ENCODE data around the gene YEATS2. TPM values are rescaled to one million over a fixed set of nuclear protein-coding genes. Genes with fewer than 3 reads are reported as not detected.

Gene YEATS2
- total RNA-seq, 1 donor from 2014 or later = 45.3 TPM

DNA sequence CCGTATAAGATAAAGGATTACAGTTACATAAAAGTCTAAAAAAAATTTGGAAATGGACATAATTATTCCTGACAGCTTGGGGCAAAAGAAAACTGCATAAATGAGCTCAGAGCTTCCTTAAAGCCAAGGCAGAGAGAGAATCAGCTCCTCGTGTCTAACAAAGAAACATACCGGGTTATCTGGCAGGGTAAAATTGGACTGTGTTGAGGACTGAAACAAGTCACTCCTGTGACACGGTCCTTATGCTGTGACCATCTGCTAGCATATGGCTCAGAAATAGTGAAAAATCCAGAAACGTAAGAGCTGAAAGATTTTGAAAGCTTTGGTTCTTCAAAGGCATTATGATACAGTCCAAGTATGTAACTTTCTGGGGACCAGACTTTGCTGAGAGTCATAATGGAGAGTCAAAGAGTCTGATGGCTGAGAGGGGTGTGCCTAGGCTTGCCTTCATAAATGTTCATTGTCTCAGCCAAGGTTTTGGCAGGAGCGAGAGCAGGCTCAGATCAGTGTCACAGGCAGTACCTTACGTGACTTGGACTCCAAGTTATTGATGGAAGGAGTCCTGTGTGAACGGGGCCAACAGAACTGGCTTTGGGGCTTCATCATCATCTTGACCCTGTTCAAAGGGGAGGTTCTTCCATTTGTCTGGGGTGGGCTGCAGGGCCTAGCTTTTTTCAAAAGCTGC, 115.3 kb downstream of the YEATS2 start:
- H3K36me3 ChIP-seq (ENCODE audit: insufficient read depth, low read length) = peaks cover 35% of the 10 kb centered on the region
- no peak overlapping the region for H3K27ac ChIP-seq (ENCODE audit: low read depth, low read length)
- H3K79me2 ChIP-seq (ENCODE audit: insufficient read depth, low read length) = no peaks in the 10 kb centered on the region
- H2AFZ ChIP-seq (ENCODE audit: low read depth, low read length) = no peak overlapping the region
- no peaks in the 10 kb centered on the region for H3K9me3 ChIP-seq (ENCODE audit: insufficient read depth, low read depth, low read length)
- H3K9ac ChIP-seq (ENCODE audit: low read length) = no peak overlapping the region
- Mint-ChIP-seq H3K4me3 (ENCODE audit: unreplicated experiment) (no peak overlapping the region), H3K4me1 (ENCODE audit: low read depth, unreplicated experiment) (no peaks in the 10 kb centered on the region), H3K36me3 (ENCODE audit: low read depth, unreplicated experiment) (peaks cover 24% of the 10 kb centered on the region), H3K9me3 (ENCODE audit: unreplicated experiment) (no peaks in the 10 kb centered on the region), H3K27ac (ENCODE audit: unreplicated experiment) (no peak overlapping the region), H3K27me3 (ENCODE audit: low read depth, unreplicated experiment) (no peaks in the 10 kb centered on the region)
- H3K4me1 ChIP-seq (ENCODE audit: insufficient read depth, low read length) = no peaks in the 10 kb centered on the region
- DNase-seq (ENCODE audit: low read depth) = no peak
- H3K4me2 ChIP-seq (ENCODE audit: low read length) = no peak overlapping the region
- H3K4me3 ChIP-seq (ENCODE audit: insufficient read depth, low read depth, low read length) = no peak overlapping the region
- TF ChIP-seq CTCF (IDR thresholded peaks at IDR 0.05; ENCODE audit: insufficient read depth, low read depth, low read length) (no peak), EZH2 (IDR thresholded peaks at IDR 0.05; ENCODE audit: insufficient read depth, low read length) (no peak)
- no peaks in the 10 kb centered on the region for H3K27me3 ChIP-seq (ENCODE audit: insufficient read depth, low read length)
- no peak for FAIRE-seq
- no peaks in the 10 kb centered on the region for H4K20me1 ChIP-seq (ENCODE audit: insufficient read depth, low read length)

DNA sequence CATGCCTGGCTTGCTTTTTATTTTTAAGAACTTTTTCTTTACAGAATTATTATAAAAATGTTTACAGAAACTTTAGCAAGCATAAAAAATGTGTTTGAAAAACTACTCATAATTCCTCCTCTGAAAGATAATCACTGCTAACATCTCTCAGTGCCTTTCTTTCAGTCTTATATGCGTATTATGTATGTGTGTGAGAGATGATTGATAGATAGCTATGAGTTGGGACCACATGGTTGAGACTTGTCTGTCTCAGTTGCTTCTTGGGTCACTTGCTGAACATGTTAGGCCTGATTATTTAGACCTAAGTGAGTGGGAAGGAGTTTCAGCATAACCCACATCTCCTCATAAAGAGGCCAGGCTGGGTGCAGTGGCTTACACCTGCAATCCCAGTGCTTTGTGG, 116.6 kb downstream of the YEATS2 start:
- Histone ChIP-seq H3K27me3 (ENCODE audit: insufficient read depth, low read length) (no peaks in the 10 kb centered on the region), H3K4me1 (ENCODE audit: insufficient read depth, low read length) (no peaks in the 10 kb centered on the region), H3K36me3 (ENCODE audit: insufficient read depth, low read length) (peaks cover 30% of the 10 kb centered on the region), H3K9ac (ENCODE audit: low read length) (no peak overlapping the region), H3K4me2 (ENCODE audit: low read length) (no peak overlapping the region), H3K4me3 (ENCODE audit: insufficient read depth, low read depth, low read length) (no peak overlapping the region), H3K79me2 (ENCODE audit: insufficient read depth, low read length) (no peaks in the 10 kb centered on the region), H2AFZ (ENCODE audit: low read depth, low read length) (no peak overlapping the region), H3K27ac (ENCODE audit: low read depth, low read length) (no peak overlapping the region), H3K9me3 (ENCODE audit: insufficient read depth, low read depth, low read length) (no peaks in the 10 kb centered on the region), H4K20me1 (ENCODE audit: insufficient read depth, low read length) (no peaks in the 10 kb centered on the region)
- Mint-ChIP-seq H3K9me3 (ENCODE audit: unreplicated experiment) (no peaks in the 10 kb centered on the region), H3K27me3 (ENCODE audit: low read depth, unreplicated experiment) (no peaks in the 10 kb centered on the region), H3K4me1 (ENCODE audit: low read depth, unreplicated experiment) (no peaks in the 10 kb centered on the region), H3K4me3 (ENCODE audit: unreplicated experiment) (no peak overlapping the region), H3K27ac (ENCODE audit: unreplicated experiment) (no peak overlapping the region), H3K36me3 (ENCODE audit: low read depth, unreplicated experiment) (peaks cover 23% of the 10 kb centered on the region)
- TF ChIP-seq EZH2 (IDR thresholded peaks at IDR 0.05; ENCODE audit: insufficient read depth, low read length) = no peak
- no peak for TF ChIP-seq CTCF (IDR thresholded peaks at IDR 0.05; ENCODE audit: insufficient read depth, low read depth, low read length)
- DNase-seq (ENCODE audit: low read depth) = no peak
- FAIRE-seq = no peak

GRCh38 chr3:183815563-183815940, 118.0 kb downstream of the YEATS2 start:
- H3K36me3 Mint-ChIP-seq (ENCODE audit: low read depth, unreplicated experiment) = peaks cover 22% of the 10 kb centered on the region
- no peaks in the 10 kb centered on the region for H3K9me3 ChIP-seq (ENCODE audit: insufficient read depth, low read depth, low read length)
- DNase-seq (ENCODE audit: low read depth) (no peak), FAIRE-seq (no peak)
- H3K27ac Mint-ChIP-seq (ENCODE audit: unreplicated experiment) = no peak overlapping the region
- TF ChIP-seq EZH2 (IDR thresholded peaks at IDR 0.05; ENCODE audit: insufficient read depth, low read length) (no peak), CTCF (IDR thresholded peaks at IDR 0.05; ENCODE audit: insufficient read depth, low read depth, low read length) (no peak)
- no peak overlapping the region for H3K27ac ChIP-seq (ENCODE audit: low read depth, low read length)
- no peaks in the 10 kb centered on the region for H3K79me2 ChIP-seq (ENCODE audit: insufficient read depth, low read length)
- H3K9ac ChIP-seq (ENCODE audit: low read length) = no peak overlapping the region
- no peaks in the 10 kb centered on the region for H3K27me3 Mint-ChIP-seq (ENCODE audit: low read depth, unreplicated experiment)
- no peak overlapping the region for H3K4me2 ChIP-seq (ENCODE audit: low read length)
- H3K36me3 ChIP-seq (ENCODE audit: insufficient read depth, low read length) = peaks cover 17% of the 10 kb centered on the region
- H3K9me3 Mint-ChIP-seq (ENCODE audit: unreplicated experiment) = no peaks in the 10 kb centered on the region
- no peaks in the 10 kb centered on the region for H3K27me3 ChIP-seq (ENCODE audit: insufficient read depth, low read length)
- no peak overlapping the region for H3K4me3 ChIP-seq (ENCODE audit: insufficient read depth, low read depth, low read length)
- H2AFZ ChIP-seq (ENCODE audit: low read depth, low read length) = no peak overlapping the region
- no peak overlapping the region for H3K4me3 Mint-ChIP-seq (ENCODE audit: unreplicated experiment)
- no peaks in the 10 kb centered on the region for H4K20me1 ChIP-seq (ENCODE audit: insufficient read depth, low read length)
- H3K4me1 ChIP-seq (ENCODE audit: insufficient read depth, low read length) = no peaks in the 10 kb centered on the region
- no peaks in the 10 kb centered on the region for H3K4me1 Mint-ChIP-seq (ENCODE audit: low read depth, unreplicated experiment)

Measured in astrocyte (in vitro differentiated cells and primary cell).